K562 (cell line): ENCODE data around the gene ZFYVE28. TPM values are rescaled to one million over a fixed set of nuclear protein-coding genes. Genes with fewer than 3 reads are reported as not detected.
A peak's percentile ranks its signal among the peaks of the same experiment; 100 is the strongest.

Experiments used
- ATAC-seq: fragments of 200-7000 bp; cut with Tn5 transposase; 3 replicates; pipeline ENCODE4 v1.9.1; 2020; ENCODE audit warnings: moderate library complexity
- Bru-seq: library from RNA; stranded (reverse); fragments of 400-500 nt; gene quantifications from one replicate; lab custom pipeline; 2021; lab: Mats Ljungman, UMichigan
- BruChase-seq, 2 experiments: library from RNA; stranded (reverse); fragments of 400-500 nt; gene quantifications; one replicate each; lab custom pipeline; 2021; lab: Mats Ljungman, UMichigan
- BruUV-seq: library from RNA; stranded (reverse); fragments of 400-500 nt; replicated peaks from 2 replicates; lab custom pipeline; 2021; lab: Mats Ljungman, UMichigan
- CTCF ChIA-PET: fragments of 300-600 bp; formaldehyde crosslinking; extraction: SDS; loops from one replicate; lab custom pipeline; 2021; ENCODE audit warnings: low intra/inter-chr PET ratio; lab: Yijun Ruan, JAX
- POLR2A ChIA-PET: fragments of 300-600, 350-650 bp; sonication (Branson Sonifier 250); formaldehyde crosslinking; extraction: SDS; loops from one replicate; lab custom pipeline; 2021; ENCODE audit warnings: antibody characterized with exemption, inconsistent platforms; lab: Yijun Ruan, JAX
- DNase-seq, 4 experiments: peaks; one replicate each; pipeline versions ENCODE4 v3.0.0 to v3.0.0-alpha.2; 2011 to 2018; ENCODE audit warnings: low spot score in 3 of 4, mixed read lengths in 3 of 4; ENCODE audit errors: extremely low read depth in 1 of 4
- FAIRE-seq: peaks from 2 replicates; lab custom pipeline; 2011; peaks lifted over from hg19 to GRCh38; lab: Jason Lieb, UNC
- H2AFZ ChIP-seq: 2 replicates; pipeline ENCODE4 v1.6.0; 2011; ENCODE audit warnings: low read depth, low read length, control low read depth, inconsistent platforms
- H3K27ac ChIP-seq: fragments of 200-600 bp; 3 replicates; pipeline ENCODE4 v1.8.0; 2011; ENCODE audit warnings: low read depth, mild to moderate bottlenecking, control low read depth, inconsistent platforms, low read length, moderate library complexity, mixed read lengths; ENCODE audit errors: extremely low read depth
- H3K27me3 ChIP-seq, 2 experiments: fragments of 300-600 bp in 1 of 2; 2 replicates in 1 of 2; 3 replicates in 1 of 2; pipeline versions ENCODE4 v1.6.0 to v1.8.0; 2011; ENCODE audit warnings: inconsistent platforms in 2 of 2, low read length in 2 of 2, mild to moderate bottlenecking in 1 of 2, mixed read lengths in 1 of 2, moderate library complexity in 1 of 2; ENCODE audit not compliant: control insufficient read depth in 2 of 2, insufficient read depth in 2 of 2
- H3K36me3 ChIP-seq: fragments of 300-600 bp; 3 replicates; pipeline ENCODE4 v1.8.0; 2011; ENCODE audit warnings: mild to moderate bottlenecking, low read length, inconsistent platforms; ENCODE audit not compliant: control insufficient read depth, insufficient read depth
- H3K4me1 ChIP-seq, 2 experiments: fragments of 200-600 bp in 1 of 2; replicated peaks in 1 of 2; 2 replicates in 1 of 2; 3 replicates in 1 of 2; pipeline versions ENCODE4 v1.5.1 to v1.8.0; 2011; ENCODE audit warnings: inconsistent platforms in 2 of 2, low read length in 2 of 2, mild to moderate bottlenecking in 1 of 2, mixed read lengths in 1 of 2, moderate library complexity in 1 of 2; ENCODE audit not compliant: control insufficient read depth in 2 of 2, insufficient read depth in 2 of 2
- H3K4me2 ChIP-seq: 2 replicates; pipeline ENCODE4 v1.6.1; 2011; ENCODE audit warnings: low read length, control low read depth, inconsistent platforms, mixed read lengths; ENCODE audit not compliant: insufficient read depth
- H3K4me3 ChIP-seq: fragments of 200-600 bp; sonication (generic), shearing (Covaris generic); 2 replicates; pipeline ENCODE4 v1.5.1; 2016; ENCODE audit warnings: control low read depth, inconsistent platforms
- H3K79me2 ChIP-seq: fragments of 200-600 bp; 3 replicates; pipeline ENCODE4 v1.8.0; 2011; ENCODE audit warnings: low read length, inconsistent platforms; ENCODE audit not compliant: control insufficient read depth, insufficient read depth
- H3K9ac ChIP-seq, 2 experiments: 2 replicates each; pipeline versions ENCODE4 v1.6.0 to v1.6.1; 2011; ENCODE audit warnings: low read depth in 2 of 2, low read length in 2 of 2, control low read depth in 1 of 2, inconsistent platforms in 1 of 2, mild to moderate bottlenecking in 1 of 2, mixed read lengths in 1 of 2; ENCODE audit not compliant: insufficient read depth in 1 of 2
- H3K9me1 ChIP-seq: one replicate; pipeline ENCODE4 v1.6.0; 2011; ENCODE audit warnings: inconsistent platforms, mild to moderate bottlenecking, low read length, moderate library complexity; ENCODE audit not compliant: control insufficient read depth, insufficient read depth
- H3K9me3 ChIP-seq: replicated peaks from 2 replicates; pipeline ENCODE4 v1.5.1; 2011; ENCODE audit warnings: low read depth, low read length, inconsistent platforms; ENCODE audit not compliant: control insufficient read depth, insufficient read depth
- H4K20me1 ChIP-seq: replicated peaks from 2 replicates; pipeline ENCODE4 v1.6.1; 2011; ENCODE audit warnings: low read length, inconsistent platforms, mixed read lengths; ENCODE audit not compliant: control insufficient read depth, insufficient read depth
- CTBP1 ChIP-seq: fragments of 450-650 bp; IDR thresholded peaks from 2 replicates; pipeline ENCODE4 v1.6.1; 2016; ENCODE audit warnings: borderline replicate concordance
- KAT8 ChIP-seq: fragments of 450-650 bp; IDR thresholded peaks from 2 replicates; pipeline ENCODE4 v1.6.1; 2016; ENCODE audit warnings: low read depth, mild to moderate bottlenecking
- MIER1 ChIP-seq: fragments of 450-650 bp; IDR thresholded peaks from 2 replicates; pipeline ENCODE4 v1.6.1; 2016; ENCODE audit warnings: antibody characterized with exemption, mild to moderate bottlenecking, low read depth
- NR1H2 ChIP-seq: sonication (generic); formaldehyde crosslinking; IDR thresholded peaks from 2 replicates; pipeline ENCODE4 v1.4.0; 2020; ENCODE audit warnings: mild to moderate bottlenecking, missing genetic modification reagents
- POLR2G ChIP-seq: fragments of 200-400 bp; formaldehyde crosslinking; IDR thresholded peaks from 2 replicates; pipeline ENCODE4 v1.6.1; 2017; ENCODE audit warnings: low read depth, mild to moderate bottlenecking, antibody characterized with exemption, low read length, moderate library complexity
- RBM39 ChIP-seq: fragments of 200-400 bp; formaldehyde crosslinking; optimal IDR thresholded peaks from 2 replicates; pipeline ENCODE3; 2018; ENCODE audit warnings: low read depth, low read length
- SP1 ChIP-seq: sonication (generic); formaldehyde crosslinking; IDR thresholded peaks from 2 replicates; pipeline ENCODE4 v1.8.1; 2022; ENCODE audit warnings: mild to moderate bottlenecking, missing genetic modification reagents
- TARDBP ChIP-seq: fragments of 450-650 bp; IDR thresholded peaks from 2 replicates; pipeline ENCODE4 v1.6.1; 2016
- ZNF431 ChIP-seq: sonication (generic); formaldehyde crosslinking; IDR thresholded peaks from 2 replicates; pipeline ENCODE4 v1.8.0; 2022; ENCODE audit warnings: mild to moderate bottlenecking, missing genetic modification reagents
- ZNF444 ChIP-seq: fragments of 250-450 bp; sonication (Bioruptor Pico); IDR thresholded peaks from 2 replicates; pipeline ENCODE4 v1.4.0; 2020; ENCODE audit warnings: mild to moderate bottlenecking, moderate library complexity
- WGBS: fragments of 100-300 bp; shearing (Covaris generic); methylation state at CpG from one replicate; pipeline ENCODE4 v1.1.6; 2016; ENCODE audit warnings: low coverage, mixed read lengths; ENCODE audit not compliant: insufficient coverage; ENCODE audit errors: missing lambda C conversion rate; 5-methylcytosine and 5-hydroxymethylcytosine counted together
- in situ Hi-C: fragments of 300-500 bp; cut with MboI; formaldehyde crosslinking; loops from 4 replicates; pipeline ENCODE4 v1.15.0; 2018; ENCODE audit warnings: inconsistent platforms, mixed read lengths
- intact Hi-C: fragments of 100-400 bp; cut with micrococcal nuclease; formaldehyde crosslinking; loops from 2 replicates; pipeline ENCODE4 v1.14.2; 2022
- long read RNA-seq, 3 experiments: library from polyadenylated mRNA in 2 of 3; library from RNA in 1 of 3; unstranded in 2 of 3; stranded (forward) in 1 of 3; transcript quantifications; one replicate each; pipeline ENCODE4 v2.0.0, GENCODE V29; 2019 to 2022
- polyA minus RNA-seq, 3 experiments: library from RNA; depleted of rRNA, polyadenylated mRNA; stranded (reverse); fragments of >200 nt; gene quantifications; 2 replicates each; pipeline ENCODE4 v1.2.3, GENCODE V29; 2011
- polyA plus RNA-seq, 8 experiments: library from polyadenylated mRNA; depleted of rRNA in 4 of 8; stranded (reverse) in 5 of 8; unstranded in 3 of 8; fragments of >200 nt; fragmentation: Nextera tagmentation in 2 of 8; fragmentation: Illumina TruSeq in 1 of 8; extraction: Ambion mirVana in 2 of 8; extraction: Trizol in 1 of 8; gene quantifications; 2 replicates each; pipeline versions ENCODE4 v1.2.1 to v1.2.3, GENCODE V29; 2011 to 2014; ENCODE audit warnings: inconsistent platforms in 1 of 8, missing spikeins in 1 of 8
- total RNA-seq, 7 experiments: library from RNA; depleted of rRNA in 6 of 7; stranded (reverse); fragments of >200 nt in 6 of 7; fragmentation: Illumina TruSeq in 2 of 7; extraction: Trizol in 2 of 7; gene quantifications; 2 replicates each; pipeline versions ENCODE4 v1.2.1 to v1.2.3, GENCODE V29; 2011 to 2021; ENCODE audit warnings: low replicate concordance in 1 of 7
- TF ChIP-seq, protein P1 (sequence below): sonication (generic); formaldehyde crosslinking; IDR thresholded peaks from 2 replicates; pipeline ENCODE4 v1.8.0; 2022; ENCODE audit warnings: mild to moderate bottlenecking, low read depth, missing genetic modification reagents
- TF ChIP-seq, protein P2 (sequence below), 2 experiments: fragments of 450-650 bp; IDR thresholded peaks; 2 replicates each; pipeline ENCODE4 v1.6.1; 2016
- TF ChIP-seq, protein P3 (sequence below): fragments of 250-450 bp; sonication (Bioruptor Pico); IDR thresholded peaks from 2 replicates; pipeline ENCODE4 v1.5.0; 2021

The ZFYVE28 gene
- total RNA-seq (2011; cell fraction: chromatin; rRNA removed; ENCODE audit: low replicate concordance), result 99.5 and 128 TPM in 2 replicates
- 69.4 and 77.0 TPM in 2 replicates for total RNA-seq (2011; cell fraction: nucleolus; rRNA removed)
- total RNA-seq (2011; cell fraction: nucleoplasm; rRNA removed), result 69.0 and 126 TPM in 2 replicates
- total RNA-seq (2014; rRNA removed) (11.9 and 15.6 TPM in 2 replicates), total RNA-seq (2014; rRNA removed; fragmentation: Illumina TruSeq; extraction: Trizol) (5.0 and 6.1 TPM in 2 replicates), total RNA-seq (2015; rRNA removed; fragmentation: Illumina TruSeq; extraction: Trizol) (10.7 and 11.0 TPM in 2 replicates), total RNA-seq (2021) (24.8 and 25.1 TPM in 2 replicates), polyA plus RNA-seq (2011; rRNA removed) (8.2 and 13.7 TPM in 2 replicates), polyA plus RNA-seq (2014; fragmentation: Illumina TruSeq; extraction: Trizol) (8.9 and 10.3 TPM in 2 replicates), polyA plus RNA-seq (2014; fragmentation: Nextera tagmentation; extraction: Ambion mirVana) (1 to 10 TPM; 1.3 to 2.1 TPM), polyA plus RNA-seq (2014; rRNA removed) (16.2 and 20.0 TPM in 2 replicates), polyA minus RNA-seq (2011; rRNA and poly(A)+ RNA removed) (10.9 and 12.1 TPM in 2 replicates), Bru-seq, nascent RNA (percentile 66 among the genes with signal in this experiment), BruChase-seq, experiment 1, labeled RNA remaining after a 2-hour chase (percentile 62 among the genes with signal in this experiment), BruChase-seq, experiment 2, labeled RNA remaining after a 6-hour chase (percentile 67 among the genes with signal in this experiment)
- polyA plus RNA-seq (2011; cell fraction: cytosol; rRNA removed), result 10.1 and 10.3 TPM in 2 replicates
- 85.0 and 102 TPM in 2 replicates for polyA plus RNA-seq (2011; cell fraction: nucleus; rRNA removed)
- polyA plus RNA-seq (2012), result 15.0 and 16.5 TPM in 2 replicates
- polyA minus RNA-seq (2011; cell fraction: cytosol; rRNA and poly(A)+ RNA removed), result 7.9 and 11.7 TPM in 2 replicates
- 20.1 and 25.1 TPM in 2 replicates for polyA minus RNA-seq (2011; cell fraction: nucleus; rRNA and poly(A)+ RNA removed)
- long read RNA-seq, experiment 1, full-length matches to known transcripts, result 4 of 60 reads
- long read RNA-seq, experiment 1, partial matches to known transcripts, result 10 of 60 reads
- long read RNA-seq, experiment 1, other reads (novel, unspliced or antisense), result 46 of 60 reads
- long read RNA-seq, experiment 2, partial matches to known transcripts, result 2 of 14 reads
- long read RNA-seq, experiment 2, other reads (novel, unspliced or antisense), result 11 of 14 reads
- long read RNA-seq, experiment 3, partial matches to known transcripts, result 0 of 11 reads
- long read RNA-seq, experiment 3, other reads (novel, unspliced or antisense), result 10 of 11 reads

DNA sequence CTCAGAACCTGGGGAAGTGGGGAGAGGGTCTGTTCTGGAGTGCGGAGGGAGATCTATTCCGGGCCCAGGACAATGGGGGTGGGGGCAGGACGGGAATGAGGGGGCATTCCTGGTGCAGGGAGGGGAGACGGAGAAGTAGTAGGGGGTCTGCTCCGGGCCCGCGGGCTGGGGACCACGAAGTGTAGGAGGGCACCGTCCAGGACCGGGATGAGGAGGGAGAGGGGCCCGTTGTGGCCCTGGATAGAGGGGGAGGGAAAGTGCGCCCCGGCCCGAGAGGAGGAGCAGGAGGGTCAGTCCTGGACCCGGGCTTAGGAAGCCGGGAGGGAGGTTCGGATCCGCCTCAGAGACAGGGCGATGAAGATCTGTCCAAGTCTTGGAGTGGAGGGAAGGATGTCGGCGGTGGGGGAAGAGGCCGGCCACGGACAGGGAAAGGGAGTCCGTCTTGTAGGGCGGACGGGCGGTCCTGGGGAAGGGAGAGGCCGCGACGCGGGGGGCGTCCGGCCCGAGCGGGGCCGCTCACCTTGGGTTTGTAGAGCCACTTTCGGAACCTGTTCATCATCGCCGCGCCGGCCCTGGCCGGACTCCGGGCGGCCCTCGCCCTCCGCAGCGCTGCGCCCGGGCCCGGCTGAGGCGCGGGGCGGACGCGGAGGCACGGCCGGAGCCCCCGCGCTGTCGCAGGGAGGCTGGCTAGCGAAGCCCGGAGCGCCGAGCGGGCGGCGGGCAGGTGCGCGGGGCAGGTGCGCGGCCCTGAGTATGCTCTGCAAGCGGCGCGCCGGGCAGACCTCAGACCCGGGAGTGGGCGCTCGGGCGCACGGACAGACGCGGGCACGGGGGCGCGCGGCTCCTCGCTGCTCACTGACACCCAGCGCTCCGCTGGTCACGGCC is at the start of gene ZFYVE28:
TSS of gene ZFYVE28 (minus strand) at position 881 of the 885 bp plus-strand sequence. CDS start at position 559, 322 bp downstream.
- no peaks in the 10 kb centered on the region for H3K9me1 ChIP-seq
- H2AFZ ChIP-seq, result peak within 1 kb of the TSS; percentile 84
- intact Hi-C loops (loop anchor here (2.0 to 10.0 kb wide), 5 partner anchors 15 to 546 kb away; partner anchors contain the start of genes HAUS3, MXD4, NSD2 and POLN), in situ Hi-C loops (no loop called here)
- ChIA-PET POLR2A (interaction anchor here (1.5 kb wide), 1 partner anchor 14 kb away, joined by 3 read pairs; no protein-coding TSS in a partner anchor), CTCF (no interaction called here)
- H4K20me1 ChIP-seq, result no peaks in the 10 kb centered on the region; the same call in 1 of the 2 replicates
- H3K36me3 ChIP-seq, result no peaks in the 10 kb centered on the region
- H3K27me3 ChIP-seq, result no peaks in the 10 kb centered on the region; a peak in 1 of 5 replicates
- H3K4me3 ChIP-seq, result peak within 1 kb of the TSS; percentile 58
- no peaks in the 10 kb centered on the region for H3K9me3 ChIP-seq
- FAIRE-seq (no peak), ATAC-seq (peak; percentile 15), DNase-seq (peak; percentile 36 to 57 (median 39))
- peaks cover 42 to 60% of the 10 kb centered on the region in 2 experiments for H3K4me1 ChIP-seq
- BruUV-seq, result no TSS peak
- H3K27ac ChIP-seq, result peak within 1 kb of the TSS; percentile 45; the same call in 2 of the 3 replicates
- H3K9ac ChIP-seq, result peak within 1 kb of the TSS; percentile 36 to 91
- H3K4me2 ChIP-seq, result peak within 1 kb of the TSS; percentile 87
- WGBS, result 2% methylated on average over 65 of the region's 90 CpGs
- peaks cover 54% of the 10 kb centered on the region for H3K79me2 ChIP-seq
- TF ChIP-seq, protein P1, sequence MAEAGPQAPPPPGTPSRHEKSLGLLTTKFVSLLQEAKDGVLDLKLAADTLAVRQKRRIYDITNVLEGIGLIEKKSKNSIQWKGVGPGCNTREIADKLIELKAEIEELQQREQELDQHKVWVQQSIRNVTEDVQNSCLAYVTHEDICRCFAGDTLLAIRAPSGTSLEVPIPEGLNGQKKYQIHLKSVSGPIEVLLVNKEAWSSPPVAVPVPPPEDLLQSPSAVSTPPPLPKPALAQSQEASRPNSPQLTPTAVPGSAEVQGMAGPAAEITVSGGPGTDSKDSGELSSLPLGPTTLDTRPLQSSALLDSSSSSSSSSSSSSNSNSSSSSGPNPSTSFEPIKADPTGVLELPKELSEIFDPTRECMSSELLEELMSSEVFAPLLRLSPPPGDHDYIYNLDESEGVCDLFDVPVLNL (CRISPR knock-in tag), result no peak
- TF ChIP-seq POLR2G, result peak; percentile 67
- no peak for TF ChIP-seq RBM39
- TF ChIP-seq ZNF444, result no peak
- no peak for TF ChIP-seq MIER1
- TF ChIP-seq TARDBP, result no peak
- no peak for TF ChIP-seq ZNF431 (CRISPR knock-in tag)
- peak; percentile 84; the same call in 1 of the 2 replicates for TF ChIP-seq CTBP1
- TF ChIP-seq, protein P2, sequence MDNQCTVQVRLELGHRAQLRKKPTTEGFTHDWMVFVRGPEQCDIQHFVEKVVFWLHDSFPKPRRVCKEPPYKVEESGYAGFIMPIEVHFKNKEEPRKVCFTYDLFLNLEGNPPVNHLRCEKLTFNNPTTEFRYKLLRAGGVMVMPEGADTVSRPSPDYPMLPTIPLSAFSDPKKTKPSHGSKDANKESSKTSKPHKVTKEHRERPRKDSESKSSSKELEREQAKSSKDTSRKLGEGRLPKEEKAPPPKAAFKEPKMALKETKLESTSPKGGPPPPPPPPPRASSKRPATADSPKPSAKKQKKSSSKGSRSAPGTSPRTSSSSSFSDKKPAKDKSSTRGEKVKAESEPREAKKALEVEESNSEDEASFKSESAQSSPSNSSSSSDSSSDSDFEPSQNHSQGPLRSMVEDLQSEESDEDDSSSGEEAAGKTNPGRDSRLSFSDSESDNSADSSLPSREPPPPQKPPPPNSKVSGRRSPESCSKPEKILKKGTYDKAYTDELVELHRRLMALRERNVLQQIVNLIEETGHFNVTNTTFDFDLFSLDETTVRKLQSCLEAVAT (IDR thresholded peaks at IDR 0.05), result 0 out of 4 replicates have a peak, but pooled peaks of 1 of the 2 experiments have one; percentile 45
- TF ChIP-seq SP1 (CRISPR knock-in tag), result no peak
- no peak for TF ChIP-seq KAT8
- TF ChIP-seq NR1H2 (CRISPR knock-in tag), result no peak
- TF ChIP-seq, protein P3, sequence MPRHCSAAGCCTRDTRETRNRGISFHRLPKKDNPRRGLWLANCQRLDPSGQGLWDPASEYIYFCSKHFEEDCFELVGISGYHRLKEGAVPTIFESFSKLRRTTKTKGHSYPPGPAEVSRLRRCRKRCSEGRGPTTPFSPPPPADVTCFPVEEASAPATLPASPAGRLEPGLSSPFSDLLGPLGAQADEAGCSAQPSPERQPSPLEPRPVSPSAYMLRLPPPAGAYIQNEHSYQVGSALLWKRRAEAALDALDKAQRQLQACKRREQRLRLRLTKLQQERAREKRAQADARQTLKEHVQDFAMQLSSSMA (CRISPR knock-in tag), result 0 out of 2 replicates have a peak, but pooled peaks have one; percentile 45
